T-helper 9 cell (primary cell): ENCODE measurements around the gene CD7.
"Not testable (repeated sequence)": the region's sequence is repeated elsewhere in the genome, so short reads cannot be mapped to it uniquely, and the experiment has no call there.

Experiments
- DNase-seq: peaks from one replicate; pipeline ENCODE4 v3.0.0-alpha.2; 2020
- total RNA-seq, 2 donors: gene quantifications; one replicate each; lab custom pipeline; 2026; lab: John Stamatoyannopoulos, UW

Gene CD7
- 64.3 to 102 reads per million in 2 donors for total RNA-seq

GRCh38 chr17:82317394-82318168 is at the start of gene CD7:
Gene CD7 (minus strand): TSS chr17:82317608. CDS start chr17:82317495, 113 bp downstream.
- DNase-seq = peak; percentile 49

- no peak for DNase-seq
These were observed 49.3 kb upstream of the CD7 start for GRCh38 chr17:82366749-82367148.

- no peak for DNase-seq
These were observed 48.3 kb upstream of the CD7 start for GRCh38 chr17:82365606-82366295.

DNA sequence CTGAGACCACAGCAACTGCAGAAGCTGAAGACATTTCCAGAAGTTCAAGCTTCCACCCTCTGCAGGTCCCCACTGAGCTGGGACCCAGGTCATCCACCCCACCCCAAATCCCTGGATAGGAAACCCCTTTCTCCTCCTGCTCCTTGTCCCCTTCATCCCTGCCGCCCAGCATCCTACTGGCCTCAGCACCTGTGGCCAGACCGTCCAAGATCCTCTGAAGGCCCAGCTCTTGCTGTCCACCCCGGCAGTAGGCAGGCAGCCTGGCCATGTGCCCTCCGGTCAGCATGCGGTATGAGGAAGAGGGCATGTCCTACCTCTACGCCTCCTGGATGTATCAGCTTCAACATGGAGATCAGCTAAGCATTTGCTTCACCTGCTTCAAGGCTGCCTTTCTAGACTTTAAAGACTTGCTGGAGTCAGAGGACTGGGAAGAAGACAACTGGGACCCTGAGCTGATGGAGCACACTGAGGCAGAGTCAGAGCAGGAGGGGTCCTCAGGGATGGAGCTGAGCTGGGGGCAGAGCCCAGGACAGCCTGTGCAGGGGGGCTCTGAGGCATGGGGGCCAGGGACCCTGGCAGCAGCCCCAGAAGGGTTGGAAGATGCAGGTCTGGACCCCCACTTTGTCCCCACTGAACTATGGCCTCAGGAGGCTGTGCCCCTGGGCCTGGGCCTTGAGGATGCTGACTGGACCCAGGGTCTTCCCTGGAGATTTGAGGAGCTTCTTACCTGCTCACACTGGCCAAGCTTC is 44.7 kb upstream of the CD7 start:
- DNase-seq = no peak

DNA sequence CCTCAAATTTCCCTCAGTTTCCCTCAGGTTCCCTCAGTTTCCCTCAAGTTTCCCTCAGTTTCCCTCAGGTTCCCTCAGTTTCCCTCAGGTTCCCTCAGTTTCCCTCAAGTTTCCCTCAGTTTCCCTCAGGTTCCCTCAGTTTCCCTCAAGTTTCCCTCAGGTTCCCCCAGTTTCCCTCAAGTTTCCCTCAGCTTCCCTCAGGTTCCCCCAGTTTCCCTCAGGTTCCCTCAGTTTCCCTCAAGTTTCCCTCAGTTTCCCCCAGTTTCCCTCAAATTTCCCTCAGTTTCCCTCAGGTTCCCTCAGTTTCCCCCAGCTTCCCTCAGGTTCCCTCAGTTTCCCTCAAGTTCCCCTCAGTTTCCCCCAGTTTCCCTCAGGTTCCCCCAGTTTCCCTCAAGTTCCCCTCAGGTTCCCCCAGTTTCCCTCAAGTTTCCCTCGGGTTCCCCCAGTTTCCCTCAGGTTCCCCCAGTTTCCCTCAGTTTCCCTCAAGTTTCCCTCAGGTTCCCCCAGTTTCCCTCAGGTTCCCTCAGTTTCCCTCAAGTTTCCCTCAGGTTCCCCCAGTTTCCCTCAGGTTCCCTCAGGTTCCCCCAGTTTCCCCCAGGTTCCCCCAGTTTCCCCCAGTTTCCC is 42.2 kb upstream of the CD7 start:
- not testable (repeated sequence) for DNase-seq

DNA sequence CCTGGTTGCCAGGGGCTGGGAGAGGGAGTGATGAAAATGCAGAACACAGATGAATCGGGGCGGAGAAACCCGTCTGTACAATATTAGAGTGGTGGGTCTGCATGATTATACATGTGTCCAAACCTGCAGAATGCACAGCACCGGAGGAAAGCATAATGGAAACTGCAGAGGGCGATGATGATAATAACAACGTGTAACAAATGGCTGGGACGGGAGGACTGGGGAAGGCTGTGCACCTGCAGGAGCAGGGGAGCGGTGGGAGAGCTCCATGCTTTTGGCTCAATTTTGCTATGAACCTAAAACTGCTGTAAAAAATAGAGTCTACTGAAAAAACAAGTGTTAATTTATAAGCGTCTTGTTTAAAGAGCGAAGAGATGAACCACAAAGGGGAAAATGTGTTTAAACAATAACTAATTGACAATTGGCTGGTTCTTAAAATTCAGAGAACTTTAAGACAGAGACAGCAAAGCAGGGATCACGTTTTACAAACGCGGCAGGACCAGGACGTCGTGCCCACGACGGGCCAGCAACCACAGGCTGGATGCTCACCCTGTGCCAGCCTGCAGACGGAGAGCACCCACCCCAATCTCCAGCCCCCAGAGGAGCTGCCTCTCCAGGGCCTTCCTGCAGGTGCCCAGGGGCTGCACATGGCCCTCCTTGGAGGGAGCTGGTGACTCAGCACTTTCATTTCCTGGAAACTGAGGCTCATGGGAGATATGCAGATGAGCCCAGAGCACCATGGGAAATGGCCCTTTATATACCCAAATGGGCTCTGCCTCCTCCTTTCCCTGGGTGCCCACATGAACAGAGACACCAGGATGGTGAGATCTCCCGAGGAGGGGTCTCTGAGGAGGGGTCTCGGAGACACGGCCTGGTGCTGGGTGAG is 41.3 kb upstream of the CD7 start, which contains the start of gene TEX19:
Gene TEX19 (plus strand): TSS at position 783 of the 886 bp plus-strand sequence. CDS start 2,904 bp downstream, outside the sequence.
- no peak for DNase-seq

- no peak for DNase-seq
These were observed 40.0 kb upstream of the CD7 start for GRCh38 chr17:82357394-82357793.

DNA sequence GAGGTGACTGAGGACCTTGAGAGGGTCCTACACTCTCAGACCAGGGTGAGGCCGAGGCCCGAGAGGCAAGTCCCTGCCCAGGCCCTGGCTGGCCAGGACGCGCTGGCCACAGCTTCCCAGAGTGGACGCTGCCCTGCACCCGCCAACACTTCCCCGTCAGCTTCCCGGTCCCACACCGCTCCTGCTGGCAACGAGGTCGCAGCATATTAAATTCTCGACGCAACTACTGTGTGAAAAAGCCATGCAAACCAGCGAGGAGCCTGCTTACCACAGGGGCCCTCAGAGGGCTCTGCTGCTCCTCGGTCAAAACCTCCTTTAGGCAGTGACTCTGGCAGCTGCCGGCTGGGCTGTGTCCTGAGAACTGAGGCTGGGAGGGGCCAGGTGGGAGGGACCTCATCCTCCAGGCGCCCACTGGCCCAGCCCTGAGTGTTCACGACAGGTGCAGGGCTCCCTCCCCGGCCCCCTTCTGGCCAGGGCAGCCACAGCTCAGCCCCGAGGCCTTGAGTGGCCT is 39.5 kb upstream of the CD7 start:
- DNase-seq = no peak

DNA sequence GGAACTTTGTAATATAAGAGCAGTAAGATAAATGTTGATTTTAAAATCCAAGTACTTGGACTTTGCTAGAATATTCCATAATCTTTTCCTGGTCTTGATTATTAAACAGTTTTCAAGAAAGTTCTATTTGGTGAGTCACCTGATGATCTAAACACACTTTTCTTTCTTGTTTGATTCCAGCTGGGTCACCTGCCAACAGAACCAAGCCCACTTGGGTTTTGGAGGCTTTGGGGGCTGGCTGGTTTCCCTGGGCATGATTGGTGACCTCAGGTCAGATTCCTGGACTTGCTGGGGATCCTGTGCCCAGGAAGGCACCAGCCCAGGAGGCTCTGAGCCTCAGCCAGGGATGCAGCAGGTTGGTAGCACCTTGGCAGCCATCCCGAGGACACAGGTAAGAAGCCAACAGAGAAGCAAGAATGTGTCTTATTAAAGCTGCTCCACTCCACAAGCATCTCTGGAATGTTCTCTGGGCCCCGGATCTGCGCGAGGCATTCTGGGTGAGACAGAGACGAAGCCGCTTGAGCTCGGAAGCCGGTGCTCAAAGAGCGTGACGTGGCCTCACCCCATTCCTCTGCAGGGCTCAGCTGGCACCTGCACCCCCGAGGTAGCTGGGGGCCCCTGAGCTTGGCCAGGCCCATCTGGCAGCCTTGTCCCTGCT is 38.5 kb upstream of the CD7 start:
- no peak for DNase-seq

DNA sequence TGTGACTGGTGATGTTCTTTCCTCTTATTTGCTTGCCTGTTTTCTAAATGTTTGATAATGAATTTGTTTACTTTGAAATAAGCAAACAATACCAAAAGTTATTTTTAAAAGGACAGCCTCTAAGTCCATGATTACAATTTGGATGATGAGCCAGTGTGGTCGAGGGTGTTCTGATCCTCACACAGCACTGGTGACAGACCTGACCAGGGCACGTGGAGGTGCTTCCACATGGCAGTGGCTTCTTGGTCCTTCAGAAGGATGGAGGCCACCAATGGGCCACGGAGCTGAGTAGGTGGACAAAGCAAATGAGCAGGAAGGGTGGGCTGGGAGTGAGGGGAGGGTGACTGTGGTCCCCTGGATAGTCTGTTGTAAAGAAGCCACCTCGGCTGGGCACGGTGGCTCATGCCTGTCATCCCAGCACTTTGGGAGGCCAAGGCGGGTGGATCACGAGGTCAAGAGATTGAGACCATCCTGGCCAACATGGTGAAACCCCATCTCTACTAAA is 37.4 kb upstream of the CD7 start:
- DNase-seq = no peak

GRCh38 chr17:82353484-82353883 is 36.1 kb upstream of the CD7 start:
- no peak for DNase-seq

DNA sequence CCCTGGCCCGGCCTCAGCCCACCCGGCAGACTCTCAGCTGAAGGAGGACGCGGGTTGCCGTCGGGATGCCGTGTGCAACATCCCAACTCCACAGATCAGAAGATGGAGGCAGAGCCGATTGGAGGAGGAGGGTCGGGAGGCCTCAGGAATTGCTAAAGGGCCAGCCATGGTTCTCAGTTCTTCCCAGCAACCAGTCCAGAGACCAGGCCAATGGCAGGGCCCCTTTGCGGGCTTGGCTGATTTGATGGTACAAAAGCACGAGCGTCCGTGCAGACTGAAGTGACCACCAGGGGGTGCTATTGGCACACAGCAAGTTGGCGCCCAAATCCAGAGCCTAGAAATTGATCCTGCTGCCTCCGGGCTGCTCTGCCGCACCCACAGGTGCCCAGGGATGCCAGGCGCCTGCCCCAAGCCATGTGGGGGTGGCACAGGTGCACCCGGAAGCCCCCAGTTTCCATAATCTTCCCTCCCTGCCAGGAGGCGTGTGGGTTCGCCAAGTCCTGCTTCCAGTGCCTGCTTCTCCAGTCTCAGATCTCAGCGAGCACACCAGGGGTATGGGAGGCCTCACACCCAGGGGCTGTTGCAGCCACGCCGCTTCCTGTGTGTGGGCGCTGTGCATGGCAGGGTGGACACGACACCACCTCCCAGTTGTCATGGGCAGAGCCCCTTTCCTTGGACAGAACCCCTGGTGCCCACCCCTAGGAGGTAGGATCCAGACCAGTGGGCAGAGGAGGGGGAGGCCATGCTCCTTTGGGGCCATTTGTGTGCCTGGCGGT is 34.5 kb upstream of the CD7 start:
- DNase-seq = peak; percentile 77

GRCh38 chr17:82351254-82351712 is 33.9 kb upstream of the CD7 start:
- no peak for DNase-seq

DNA sequence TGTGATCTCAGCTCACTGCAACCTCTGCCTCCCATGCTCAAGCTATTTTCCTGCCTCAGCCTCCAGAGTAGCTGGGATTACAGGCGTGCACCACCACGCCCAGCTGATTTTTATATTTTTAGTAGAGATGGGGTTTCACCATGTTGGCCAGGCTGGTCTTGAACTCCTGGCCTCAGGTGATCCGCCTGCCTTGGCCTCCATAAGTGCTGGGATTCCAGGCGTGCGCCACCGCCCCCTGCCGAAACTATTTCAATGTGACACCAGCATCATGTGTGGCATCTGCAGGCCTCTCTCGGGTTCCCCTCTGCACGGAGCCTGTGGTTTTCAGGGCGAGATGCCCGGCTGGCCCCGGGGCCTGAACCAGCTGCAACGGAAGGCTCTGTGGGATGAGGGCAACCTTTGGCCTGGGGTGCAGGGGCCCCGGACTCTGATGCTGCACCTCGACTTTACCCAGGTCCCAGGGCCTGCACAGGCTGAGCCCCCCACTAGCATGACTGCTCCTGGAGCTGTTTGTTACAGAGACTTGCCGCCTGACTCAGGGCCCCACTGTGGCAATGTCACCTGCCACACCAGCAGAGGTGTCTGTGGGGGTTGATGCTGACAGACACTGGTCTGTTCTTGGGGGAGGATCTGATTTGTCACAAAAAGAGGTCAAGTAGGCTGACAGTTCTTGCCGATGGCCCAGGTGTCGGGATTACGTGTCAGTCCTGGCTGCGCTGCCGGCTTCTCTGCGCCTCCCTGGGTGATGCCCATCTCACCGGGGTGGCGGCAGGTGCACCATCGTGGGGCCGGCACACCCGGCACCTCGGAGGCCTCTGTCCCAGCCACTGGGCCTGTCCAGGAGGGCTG is 33.0 kb upstream of the CD7 start:
- DNase-seq = no peak

GRCh38 chr17:82349287-82349701 is 31.9 kb upstream of the CD7 start:
- no peak for DNase-seq

DNA sequence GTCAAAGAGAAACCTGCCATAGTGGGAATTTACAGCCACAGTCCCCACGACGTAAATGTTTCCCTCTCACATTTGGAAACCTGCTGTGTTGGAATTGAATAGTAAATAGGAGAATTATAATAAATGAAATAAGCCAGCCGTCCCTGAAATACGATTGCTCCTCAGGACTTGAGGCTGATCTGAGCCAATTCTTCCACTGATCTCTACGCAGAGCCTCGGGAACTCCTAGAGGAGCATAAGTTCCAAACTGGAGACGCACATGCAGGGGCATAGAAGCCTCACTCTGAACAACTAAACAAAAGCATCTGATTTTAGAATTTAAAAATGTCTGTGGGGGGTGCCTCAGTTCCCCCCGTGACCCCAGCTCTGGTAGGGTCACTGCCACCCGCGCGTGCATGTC is 31.5 kb upstream of the CD7 start:
- no peak for DNase-seq

GRCh38 chr17:82348434-82348833 is 31.0 kb upstream of the CD7 start:
- no peak for DNase-seq

- DNase-seq = not testable (repeated sequence)
These were observed 30.6 kb upstream of the CD7 start for GRCh38 chr17:82347994-82348393.
